22Rv1 (cell line): Measurements from ENCODE around the gene SYT15.

Experiments used
- H3K27ac ChIP-seq: fragments of 450-650 bp; 2 replicates; pipeline ENCODE4 v1.5.1; 2017
- ZFX ChIP-seq: fragments of 450-650 bp; IDR thresholded peaks from 2 replicates; pipeline ENCODE4 v1.6.1; 2017; ENCODE audit warnings: antibody characterized with exemption, borderline replicate concordance
- TF ChIP-seq, protein P1 (sequence below): fragments of 450-650 bp; IDR thresholded peaks from 2 replicates; pipeline ENCODE4 v1.5.1; 2017; ENCODE audit warnings: mild to moderate bottlenecking

Gene SYT15

DNA sequence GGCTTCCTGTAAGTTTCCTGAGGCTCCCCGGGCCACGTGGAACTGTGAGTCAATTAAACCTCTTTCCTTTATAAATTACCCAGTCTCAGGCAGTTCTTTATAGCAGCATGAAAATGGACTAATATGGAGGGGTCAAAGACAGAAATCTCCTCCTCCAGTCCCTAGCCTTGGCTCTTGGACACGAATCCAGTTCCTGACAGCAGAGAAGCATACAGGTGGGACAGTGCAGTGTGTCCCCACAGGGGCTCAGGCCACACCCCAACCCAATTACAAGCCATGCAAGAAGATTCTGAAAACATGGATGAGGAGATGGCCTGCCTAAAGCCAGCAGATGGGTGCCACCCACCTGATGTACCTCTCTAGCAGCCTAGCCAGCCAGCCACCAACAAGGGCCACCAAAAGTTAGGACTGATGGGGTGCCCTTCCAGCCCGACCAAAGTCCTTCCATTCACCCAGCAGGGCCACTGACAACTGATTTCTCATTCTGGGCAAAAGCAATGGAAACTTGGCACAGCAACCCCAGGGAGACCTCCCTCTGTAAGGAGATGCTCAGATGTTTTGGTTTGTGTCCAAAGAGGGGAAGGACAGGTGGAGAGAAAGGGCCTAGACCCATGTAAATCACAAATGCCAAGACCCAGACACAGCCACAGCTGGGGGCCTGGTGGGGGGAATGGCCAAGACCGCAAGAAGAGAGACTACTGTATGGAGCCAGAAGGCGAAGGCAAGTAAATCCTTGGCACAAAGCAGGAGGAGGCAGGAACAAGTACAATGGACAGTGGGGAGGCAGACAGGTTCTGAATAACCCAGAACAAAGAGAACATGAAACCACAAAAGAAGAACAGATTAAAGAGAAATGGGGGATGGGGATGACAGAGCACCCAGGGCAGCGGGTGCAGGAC, 36.1 kb upstream of the SYT15 start:
- TF ChIP-seq, protein P1, sequence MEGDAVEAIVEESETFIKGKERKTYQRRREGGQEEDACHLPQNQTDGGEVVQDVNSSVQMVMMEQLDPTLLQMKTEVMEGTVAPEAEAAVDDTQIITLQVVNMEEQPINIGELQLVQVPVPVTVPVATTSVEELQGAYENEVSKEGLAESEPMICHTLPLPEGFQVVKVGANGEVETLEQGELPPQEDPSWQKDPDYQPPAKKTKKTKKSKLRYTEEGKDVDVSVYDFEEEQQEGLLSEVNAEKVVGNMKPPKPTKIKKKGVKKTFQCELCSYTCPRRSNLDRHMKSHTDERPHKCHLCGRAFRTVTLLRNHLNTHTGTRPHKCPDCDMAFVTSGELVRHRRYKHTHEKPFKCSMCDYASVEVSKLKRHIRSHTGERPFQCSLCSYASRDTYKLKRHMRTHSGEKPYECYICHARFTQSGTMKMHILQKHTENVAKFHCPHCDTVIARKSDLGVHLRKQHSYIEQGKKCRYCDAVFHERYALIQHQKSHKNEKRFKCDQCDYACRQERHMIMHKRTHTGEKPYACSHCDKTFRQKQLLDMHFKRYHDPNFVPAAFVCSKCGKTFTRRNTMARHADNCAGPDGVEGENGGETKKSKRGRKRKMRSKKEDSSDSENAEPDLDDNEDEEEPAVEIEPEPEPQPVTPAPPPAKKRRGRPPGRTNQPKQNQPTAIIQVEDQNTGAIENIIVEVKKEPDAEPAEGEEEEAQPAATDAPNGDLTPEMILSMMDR, result no peak
- no peak for TF ChIP-seq ZFX
- H3K27ac ChIP-seq, result no peak overlapping the region

DNA sequence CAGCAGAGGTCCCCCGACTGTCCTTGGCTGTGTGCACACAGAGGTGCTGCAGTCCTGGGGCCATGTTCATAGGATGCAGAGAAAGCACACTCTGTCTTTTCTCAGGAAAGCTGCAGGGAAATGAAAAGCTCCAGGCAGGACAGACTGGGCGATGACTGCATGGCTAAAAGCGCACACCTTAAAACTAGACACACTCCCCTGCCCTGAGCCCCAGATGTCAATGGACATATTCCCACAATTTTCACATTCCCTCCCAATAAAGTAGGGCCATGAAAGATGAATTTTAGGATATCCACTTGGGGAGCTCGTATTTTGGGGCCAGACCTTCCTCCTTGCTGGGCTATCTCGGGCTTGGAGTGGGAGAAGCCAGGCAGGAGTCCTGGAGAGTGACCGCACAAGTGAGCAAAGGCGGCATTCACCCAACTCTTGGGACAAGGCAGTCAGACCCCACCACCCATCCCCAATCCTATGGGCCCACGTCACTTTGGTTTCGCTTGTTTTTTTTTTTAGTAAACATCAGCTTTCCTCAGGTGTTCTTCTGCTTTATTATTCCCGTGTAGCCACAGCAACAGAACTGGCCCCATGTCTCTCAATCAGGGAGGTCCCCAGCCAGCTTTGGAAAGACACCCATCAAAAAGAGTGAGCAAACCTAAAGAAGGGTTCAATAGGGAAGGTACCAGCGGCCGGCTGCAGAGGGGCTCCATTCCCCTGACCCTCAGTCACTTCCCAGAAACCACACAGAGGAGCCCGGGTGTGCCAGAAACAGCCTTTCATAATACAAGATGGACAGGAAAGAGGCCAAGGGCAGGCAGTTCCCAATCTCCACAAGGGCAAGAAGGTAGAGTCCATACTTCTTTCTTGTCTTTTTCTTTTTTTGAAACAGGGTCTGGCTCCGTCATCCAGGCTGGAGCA, 35.2 kb upstream of the SYT15 start:
- no peak overlapping the region for H3K27ac ChIP-seq
- TF ChIP-seq, protein P1, result no peak
- no peak for TF ChIP-seq ZFX

- TF ChIP-seq, protein P1, result no peak
- TF ChIP-seq ZFX, result no peak
- H3K27ac ChIP-seq, result no peak overlapping the region
Observed at GRCh38 chr10:46544989-46545791, 33.7 kb upstream of the SYT15 start.

DNA sequence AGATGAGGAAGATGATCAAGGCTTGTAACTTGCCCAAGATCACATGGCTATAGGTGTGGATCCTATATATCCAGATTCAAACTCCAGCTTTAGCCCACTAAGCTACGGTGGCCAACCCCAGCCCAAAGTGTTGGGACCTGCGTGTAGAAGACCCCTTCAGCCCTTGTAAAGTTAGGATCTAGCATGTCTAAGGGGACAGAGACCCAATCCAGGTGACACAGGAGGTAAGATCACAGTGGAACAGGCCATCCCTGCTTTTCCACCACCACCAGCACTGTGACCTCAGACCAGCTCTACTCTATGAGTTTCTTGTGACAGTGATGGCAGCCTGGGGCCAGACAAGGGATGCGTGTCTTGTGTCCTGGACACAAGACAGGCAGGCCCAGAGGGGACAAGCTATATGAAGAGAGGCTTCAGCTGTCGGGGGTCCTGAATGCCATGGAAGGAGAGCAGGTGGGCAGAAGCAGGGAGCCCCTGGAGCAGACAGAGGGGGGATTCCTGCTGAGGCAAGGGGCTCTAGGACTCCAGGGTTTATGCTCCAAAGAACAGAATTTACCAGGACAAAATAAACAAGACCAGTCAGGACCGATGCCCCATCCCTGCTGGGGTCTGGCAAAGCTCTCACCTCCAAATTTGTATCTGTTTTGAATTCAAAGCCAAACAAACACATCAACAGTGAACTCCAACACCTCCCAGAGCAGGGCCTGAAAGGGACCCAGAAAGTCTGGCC, 32.9 kb upstream of the SYT15 start:
- TF ChIP-seq ZFX, result no peak
- TF ChIP-seq, protein P1, result no peak
- no peak overlapping the region for H3K27ac ChIP-seq

DNA sequence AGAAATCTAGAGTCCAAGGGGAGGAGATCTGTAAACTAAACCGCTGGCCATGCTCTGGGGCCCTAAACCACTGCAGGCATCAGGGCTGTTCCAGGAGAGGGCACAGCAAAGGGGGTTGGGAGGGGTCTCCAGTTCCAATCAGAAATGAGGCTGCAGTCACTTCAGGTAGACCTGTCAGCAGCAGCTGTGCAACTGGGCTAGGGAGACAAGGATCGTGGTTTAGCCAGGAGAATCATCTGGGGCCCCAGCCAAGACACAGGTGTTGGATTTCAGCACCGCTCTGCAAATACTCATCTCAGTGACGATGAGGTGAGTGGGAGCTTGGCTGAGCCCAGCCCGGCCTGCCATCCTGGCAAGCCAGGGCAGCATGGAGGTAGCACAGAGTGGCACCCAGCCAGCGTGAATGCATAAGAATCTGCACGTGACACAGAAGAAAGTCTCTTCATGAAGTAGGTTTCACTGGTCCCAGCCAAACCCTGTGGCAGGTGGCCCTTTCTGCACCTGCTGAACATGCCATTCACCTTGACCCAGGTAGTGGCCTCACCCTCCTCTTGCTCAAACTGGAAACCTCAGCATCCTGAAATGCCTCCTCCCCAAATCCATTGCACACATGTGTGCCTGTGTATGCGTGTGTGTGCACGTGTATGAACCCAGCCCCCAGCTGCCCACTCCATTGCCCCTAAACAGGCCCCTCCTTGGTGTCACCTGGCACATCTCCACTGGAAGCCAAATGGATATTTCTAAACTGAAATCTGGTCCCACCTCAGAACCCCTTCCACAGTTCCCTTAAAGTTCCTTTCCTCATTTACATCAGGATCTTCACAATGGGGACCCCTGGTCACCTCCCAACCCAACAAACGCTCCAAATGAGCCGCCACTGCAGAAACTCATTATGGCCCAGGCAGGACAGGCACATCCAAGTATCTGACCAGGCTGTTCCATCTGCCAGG, 32.1 kb upstream of the SYT15 start:
- H3K27ac ChIP-seq, result no peak overlapping the region
- no peak for TF ChIP-seq ZFX
- TF ChIP-seq, protein P1, result no peak
